MCF 10A (cell line): ENCODE data around the gene CTDSP2. TPM values are rescaled to one million over a fixed set of nuclear protein-coding genes. Genes with fewer than 3 reads are reported as not detected.
"Not testable (repeated sequence)": the region's sequence is repeated elsewhere in the genome, so short reads cannot be mapped to it uniquely, and the experiment has no call there.

Experiments
- BruUV-seq: library from RNA; stranded (reverse); fragments of 400-500 nt; replicated peaks from 2 replicates; lab custom pipeline; 2021; lab: Mats Ljungman, UMichigan
- CTCF ChIA-PET: fragments of 300-600 bp; sonication (Branson Sonifier 250); formaldehyde crosslinking; extraction: SDS; loops from one replicate; lab custom pipeline; 2021; ENCODE audit warnings: antibody characterized with exemption, inconsistent platforms; lab: Yijun Ruan, JAX
- POLR2A ChIA-PET: fragments of 300-600, 350-650 bp; sonication (Branson Sonifier 250); formaldehyde crosslinking; extraction: SDS; loops from one replicate; lab custom pipeline; 2020; ENCODE audit warnings: antibody characterized with exemption, inconsistent platforms; lab: Yijun Ruan, JAX
- DNase-seq: peaks from one replicate; pipeline ENCODE4 v3.0.0-alpha.2; 2018; ENCODE audit not compliant: unreplicated experiment
- H3K27ac Mint-ChIP-seq: one replicate; pipeline ENCODE4 v1.8.0; 2022; ENCODE audit warnings: mild to moderate bottlenecking, low read depth, mixed read lengths; ENCODE audit not compliant: unreplicated experiment
- H3K27me3 Mint-ChIP-seq: one replicate; pipeline ENCODE4 v1.8.0; 2022; ENCODE audit warnings: mixed read lengths; ENCODE audit not compliant: insufficient read depth, unreplicated experiment
- H3K36me3 Mint-ChIP-seq: one replicate; pipeline ENCODE4 v1.8.0; 2022; ENCODE audit warnings: mild to moderate bottlenecking, moderate library complexity, mixed read lengths; ENCODE audit not compliant: insufficient read depth, unreplicated experiment
- H3K4me1 Mint-ChIP-seq: one replicate; pipeline ENCODE4 v1.8.0; 2022; ENCODE audit warnings: mixed read lengths; ENCODE audit not compliant: insufficient read depth, unreplicated experiment
- H3K4me3 Mint-ChIP-seq: one replicate; pipeline ENCODE4 v1.8.0; 2022; ENCODE audit warnings: mild to moderate bottlenecking, moderate library complexity, mixed read lengths; ENCODE audit not compliant: unreplicated experiment
- H3K9me3 Mint-ChIP-seq: one replicate; pipeline ENCODE4 v1.8.0; 2022; ENCODE audit warnings: mixed read lengths; ENCODE audit not compliant: unreplicated experiment
- CTCF ChIP-seq: fragments of 200-600 bp; IDR thresholded peaks from one replicate; pipeline ENCODE4 v1.8.0; 2022; ENCODE audit warnings: antibody characterized with exemption, mild to moderate bottlenecking; ENCODE audit not compliant: unreplicated experiment
- intact Hi-C: fragments of 100-400 bp; cut with micrococcal nuclease; formaldehyde crosslinking; loops from 2 replicates; pipeline ENCODE4 v1.14.1; 2022
- total RNA-seq: library from RNA; stranded (reverse); gene quantifications from 2 replicates; pipeline ENCODE4 v1.2.3, GENCODE V29; 2022

CTDSP2 gene
- total RNA-seq, 1 experiment from 2014 or later = 73.4 TPM

DNA sequence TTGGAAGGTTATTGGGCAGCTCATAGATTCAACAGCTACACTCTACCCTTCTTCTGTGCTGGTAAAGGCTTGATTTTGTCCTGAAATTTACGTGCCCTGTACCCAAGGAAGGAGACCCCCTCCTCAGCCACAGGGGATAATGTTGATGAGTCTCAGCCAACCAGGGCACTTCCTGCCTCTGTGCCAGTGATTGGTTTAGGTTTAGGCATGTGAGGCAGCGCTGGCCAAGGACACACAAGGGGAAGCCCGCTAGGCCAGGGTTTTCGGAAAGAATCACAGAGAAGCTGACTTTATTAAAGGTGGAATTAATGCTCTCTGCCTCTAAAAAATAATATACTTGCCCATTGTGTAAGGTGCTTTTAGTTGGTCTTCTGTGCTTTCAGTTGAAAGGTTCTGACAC is 15.4 kb upstream of the CTDSP2 start:
- H3K27ac Mint-ChIP-seq = no peak overlapping the region
- H3K9me3 Mint-ChIP-seq = no peaks in the 10 kb centered on the region
- peaks cover 23% of the 10 kb centered on the region for H3K4me1 Mint-ChIP-seq
- CTCF ChIA-PET = interaction anchor here (0.9 to 1.4 kb wide), 3 partner anchors 18 to 43 kb away, joined by 3 to 4 read pairs (median 4); no protein-coding TSS in a partner anchor
- no peak for DNase-seq
- H3K27me3 Mint-ChIP-seq = no peaks in the 10 kb centered on the region
- intact Hi-C loops = no loop called here
- no peak for TF ChIP-seq CTCF
- no peak overlapping the region for H3K4me3 Mint-ChIP-seq
- no TSS peak for BruUV-seq
- H3K36me3 Mint-ChIP-seq = no peaks in the 10 kb centered on the region
- POLR2A ChIA-PET = interaction anchor here (0.7 to 3.9 kb wide), 8 partner anchors 10 to 74 kb away, joined by 3 to 39 read pairs (median 4); partner anchors contain the start of gene CTDSP2

GRCh38 chr12:57860883-57861282 is 14.4 kb upstream of the CTDSP2 start:
- H3K9me3 Mint-ChIP-seq, H3K4me3 Mint-ChIP-seq, BruUV-seq, DNase-seq, intact Hi-C loops, H3K27ac Mint-ChIP-seq, H3K36me3 Mint-ChIP-seq, H3K27me3 Mint-ChIP-seq: not testable (repeated sequence)
- POLR2A ChIA-PET = interaction anchor here (0.6 to 3.9 kb wide), 7 partner anchors 9 to 41 kb away, joined by 3 to 39 read pairs (median 6); partner anchors contain the start of gene CTDSP2
- H3K4me1 Mint-ChIP-seq = peaks cover 23% of the 10 kb centered on the region
- CTCF ChIA-PET = interaction anchor here (1.4 kb wide), 1 partner anchor 44 kb away, joined by 4 read pairs; no protein-coding TSS in a partner anchor

DNA sequence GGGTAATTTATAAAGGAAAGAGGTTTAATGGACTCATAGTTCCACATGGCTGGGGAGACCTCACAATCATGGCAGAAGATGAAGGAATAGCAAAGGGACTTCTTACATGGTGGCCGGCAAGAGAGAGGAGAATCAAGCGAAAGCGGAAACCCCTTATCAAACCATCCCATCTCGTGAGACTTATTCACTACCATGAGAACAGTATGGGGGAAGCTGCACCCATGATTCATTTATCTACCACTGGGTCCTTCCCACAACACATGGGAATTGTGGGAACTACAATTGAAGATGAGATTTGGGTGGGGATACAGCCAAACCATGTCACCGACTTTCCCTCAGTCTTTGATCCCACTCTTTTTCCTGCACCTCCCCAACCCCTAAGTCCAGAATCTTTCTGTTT is 12.6 kb upstream of the CTDSP2 start:
- Mint-ChIP-seq H3K27me3 (no peaks in the 10 kb centered on the region), H3K4me1 (peaks cover 12% of the 10 kb centered on the region), H3K27ac (no peak overlapping the region), H3K36me3 (no peaks in the 10 kb centered on the region), H3K4me3 (no peak overlapping the region), H3K9me3 (no peaks in the 10 kb centered on the region)
- intact Hi-C loops = no loop called here
- no peak for TF ChIP-seq CTCF
- ChIA-PET POLR2A (interaction anchor here (3.9 kb wide), 1 partner anchor 12 kb away, joined by 39 read pairs; the partner anchor contains the start of gene CTDSP2), CTCF (interaction anchor here (0.7 to 1.5 kb wide), 2 partner anchors 12 to 100 kb away, joined by 4 read pairs; no protein-coding TSS in a partner anchor)
- BruUV-seq = no TSS peak
- no peak for DNase-seq

DNA sequence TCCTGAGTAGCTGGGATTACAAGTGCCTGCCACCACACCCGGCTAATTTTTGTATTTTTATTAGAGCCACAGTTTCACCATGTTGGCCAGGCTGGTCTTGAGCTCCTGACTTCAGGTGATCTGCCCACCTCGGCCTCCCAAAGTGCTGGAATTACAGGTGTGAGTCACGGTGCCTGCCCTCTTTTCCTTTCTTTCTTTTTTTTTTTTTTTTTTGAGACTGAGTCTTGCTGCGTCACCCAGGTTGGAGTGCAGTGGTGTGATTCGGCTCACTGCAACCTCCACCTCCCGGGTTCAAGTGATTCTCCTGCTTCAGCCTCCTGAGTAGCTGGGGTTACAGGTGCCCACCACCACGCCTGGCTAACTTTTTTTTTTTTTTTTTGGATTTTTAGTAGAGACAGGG is 11.6 kb upstream of the CTDSP2 start:
- CTCF ChIA-PET = interaction anchor here (0.8 kb wide), 1 partner anchor 10 kb away, joined by 3 read pairs; no protein-coding TSS in a partner anchor
- BruUV-seq, H3K27ac Mint-ChIP-seq, H3K36me3 Mint-ChIP-seq, H3K4me3 Mint-ChIP-seq, H3K9me3 Mint-ChIP-seq, DNase-seq, intact Hi-C loops, H3K27me3 Mint-ChIP-seq: not testable (repeated sequence)
- peaks cover 12% of the 10 kb centered on the region for H3K4me1 Mint-ChIP-seq
- POLR2A ChIA-PET = interaction anchor here (2.7 kb wide), 1 partner anchor 11 kb away, joined by 9 read pairs; the partner anchor contains the start of gene CTDSP2

- BruUV-seq = no TSS peak
- Mint-ChIP-seq H3K27me3 (peaks cover 16% of the 10 kb centered on the region), H3K4me1 (no peaks in the 10 kb centered on the region), H3K36me3 (no peaks in the 10 kb centered on the region), H3K4me3 (no peak overlapping the region), H3K27ac (no peak overlapping the region), H3K9me3 (no peaks in the 10 kb centered on the region)
- no peak for TF ChIP-seq CTCF
- intact Hi-C loops = no loop called here
- DNase-seq = no peak
- CTCF ChIA-PET = interaction anchor here (0.6 to 1.3 kb wide), 3 partner anchors 10 to 520 kb away, joined by 3 to 6 read pairs (median 3); no protein-coding TSS in a partner anchor
- POLR2A ChIA-PET = interaction anchor here (1.0 to 1.3 kb wide), 2 partner anchors 10 kb away, joined by 4 to 5 read pairs; no protein-coding TSS in a partner anchor
These were observed 8.4 kb upstream of the CTDSP2 start for GRCh38 chr12:57854965-57855364.
